ENCODE results near the gene APBB1IP. TPM values are rescaled to one million over a fixed set of nuclear protein-coding genes. Genes with fewer than 3 reads are reported as not detected.

APBB1IP gene
- total and polyA plus RNA-seq, 8 donors, result 1.2 to 4.7 (median 3.2) TPM; not detected in 1

DNA sequence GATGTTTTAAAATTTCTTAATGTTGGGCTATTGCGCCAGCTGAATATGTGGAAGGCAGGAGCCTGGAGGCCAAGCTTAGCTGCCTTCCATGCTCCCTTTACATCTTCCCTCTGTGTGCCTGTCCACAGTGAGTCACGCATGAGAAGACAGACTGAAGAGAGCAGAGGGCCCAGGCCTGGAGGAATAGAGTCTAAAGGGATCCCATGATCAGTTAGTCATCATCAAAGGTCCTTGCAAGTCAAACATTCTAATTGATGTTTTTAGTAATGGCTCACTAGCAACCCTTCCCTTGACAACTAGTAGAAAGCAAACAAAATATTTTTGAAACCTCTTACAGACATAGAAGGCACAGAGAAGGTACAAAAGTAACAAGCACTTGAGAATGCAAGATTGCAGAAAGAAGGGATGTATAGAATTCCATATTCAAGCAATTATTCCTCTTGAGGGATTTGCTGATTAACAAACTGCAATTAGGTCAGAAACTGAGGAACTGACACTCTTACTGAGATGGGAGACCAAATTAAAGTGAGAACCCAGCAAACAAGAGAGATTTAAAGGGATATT, 30.7 kb upstream of the APBB1IP start:
- no peaks in the 10 kb centered on the region for H3K27me3 ChIP-seq
- no peaks in the 10 kb centered on the region for H3K9me3 ChIP-seq
- no peak overlapping the region for H3K27ac ChIP-seq
- TF ChIP-seq EP300 (IDR thresholded peaks at IDR 0.05) (no peak), CTCF (IDR thresholded peaks at IDR 0.05) (no peak), POLR2AphosphoS5 (IDR thresholded peaks at IDR 0.05) (no peak), POLR2A (IDR thresholded peaks at IDR 0.05) (no peak)
- WGBS, 5 donors, result 87 to 93% (median 89%) methylated on average over 2 of the region's 2 CpGs
- H3K36me3 ChIP-seq, result no peaks in the 10 kb centered on the region
- no peak for DNase-seq
- intact Hi-C loops (cut with DNase I; ENCODE audit: low total_unique reads), result no loop called here
- H3K4me3 ChIP-seq, result no peak overlapping the region
- H3K4me1 ChIP-seq, result no peaks in the 10 kb centered on the region

DNA sequence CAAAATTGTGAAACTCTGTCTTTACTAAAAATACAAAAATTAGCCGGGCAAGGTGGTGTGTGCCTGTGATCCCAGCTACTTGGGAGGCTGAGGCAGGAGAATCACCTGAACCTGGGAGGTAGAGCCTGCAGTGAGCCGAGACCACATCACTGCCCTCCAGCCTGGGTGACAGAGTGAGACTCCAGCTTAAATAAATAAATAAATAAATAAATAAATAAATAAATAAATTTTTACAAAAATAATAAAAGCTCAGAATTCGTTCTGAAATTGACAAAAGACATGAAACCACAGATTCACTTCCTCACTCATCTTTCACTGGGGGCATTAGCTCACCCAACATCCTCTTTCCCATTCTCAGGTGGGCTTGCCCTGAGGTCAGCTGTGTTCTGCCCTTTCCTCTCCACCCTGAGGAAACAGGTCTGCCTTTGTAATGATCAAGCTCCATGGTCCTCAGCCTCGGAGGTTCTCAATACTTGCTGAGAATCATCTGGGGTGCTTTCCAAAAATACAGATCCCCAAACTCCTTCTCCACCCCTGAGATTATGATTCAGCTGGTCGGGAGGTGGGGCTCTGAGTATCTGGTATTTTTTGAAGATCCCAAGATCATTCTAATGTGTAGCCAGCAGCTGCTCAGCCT, 29.2 kb upstream of the APBB1IP start:
- Histone ChIP-seq H3K4me1 (no peaks in the 10 kb centered on the region), H3K4me3 (no peak overlapping the region), H3K27ac (no peak overlapping the region), H3K27me3 (no peaks in the 10 kb centered on the region), H3K9me3 (no peaks in the 10 kb centered on the region), H3K36me3 (no peaks in the 10 kb centered on the region)
- no peak for DNase-seq
- intact Hi-C loops (cut with DNase I; ENCODE audit: low total_unique reads), result no loop called here
- TF ChIP-seq POLR2A (IDR thresholded peaks at IDR 0.05) (no peak), POLR2AphosphoS5 (IDR thresholded peaks at IDR 0.05) (no peak), CTCF (IDR thresholded peaks at IDR 0.05) (no peak), EP300 (IDR thresholded peaks at IDR 0.05) (no peak)
- WGBS, 5 donors, result 77 to 84% (median 81%) methylated on average over 5 of the region's 5 CpGs

GRCh38 chr10:26410356-26410755, 27.8 kb upstream of the APBB1IP start:
- no peak for DNase-seq
- Histone ChIP-seq H3K27ac (no peak overlapping the region), H3K4me1 (no peaks in the 10 kb centered on the region), H3K36me3 (no peaks in the 10 kb centered on the region), H3K9me3 (no peaks in the 10 kb centered on the region), H3K4me3 (no peak overlapping the region), H3K27me3 (no peaks in the 10 kb centered on the region)
- no peak for TF ChIP-seq POLR2A (IDR thresholded peaks at IDR 0.05)
- no peak for TF ChIP-seq POLR2AphosphoS5 (IDR thresholded peaks at IDR 0.05)
- TF ChIP-seq EP300 (IDR thresholded peaks at IDR 0.05), result no peak
- TF ChIP-seq CTCF (IDR thresholded peaks at IDR 0.05), result no peak
- intact Hi-C loops (cut with DNase I; ENCODE audit: low total_unique reads), result no loop called here
- 65 to 74% (median 71%) methylated on average over 6 of the region's 6 CpGs for WGBS, 5 donors

GRCh38 chr10:26412932-26413331, 25.2 kb upstream of the APBB1IP start:
- no peaks in the 10 kb centered on the region for H3K9me3 ChIP-seq
- no peak for DNase-seq
- intact Hi-C loops (cut with DNase I; ENCODE audit: low total_unique reads), result no loop called here
- no peaks in the 10 kb centered on the region for H3K27me3 ChIP-seq
- no peaks in the 10 kb centered on the region for H3K36me3 ChIP-seq
- H3K4me1 ChIP-seq, result no peaks in the 10 kb centered on the region
- H3K4me3 ChIP-seq, result no peak overlapping the region
- TF ChIP-seq EP300 (IDR thresholded peaks at IDR 0.05), result no peak
- 31 to 63% (median 58%) methylated on average over 1 of the region's 1 CpG for WGBS, 5 donors
- H3K27ac ChIP-seq, result no peak overlapping the region

GRCh38 chr10:26413375-26413774, 24.8 kb upstream of the APBB1IP start:
- Histone ChIP-seq H3K4me3 (no peak overlapping the region), H3K9me3 (no peaks in the 10 kb centered on the region), H3K27me3 (no peaks in the 10 kb centered on the region), H3K27ac (no peak overlapping the region), H3K36me3 (no peaks in the 10 kb centered on the region), H3K4me1 (no peaks in the 10 kb centered on the region)
- 69 to 87% (median 76%) methylated on average over 2 of the region's 2 CpGs for WGBS, 5 donors
- intact Hi-C loops (cut with DNase I; ENCODE audit: low total_unique reads), result no loop called here
- TF ChIP-seq CTCF (IDR thresholded peaks at IDR 0.05), result no peak
- TF ChIP-seq EP300 (IDR thresholded peaks at IDR 0.05), result no peak
- TF ChIP-seq POLR2AphosphoS5 (IDR thresholded peaks at IDR 0.05), result no peak
- DNase-seq, result no peak

Data from stomach (tissue), 9 donors.